ENCODE results near the gene OR52E1.

The OR52E1 gene

DNA sequence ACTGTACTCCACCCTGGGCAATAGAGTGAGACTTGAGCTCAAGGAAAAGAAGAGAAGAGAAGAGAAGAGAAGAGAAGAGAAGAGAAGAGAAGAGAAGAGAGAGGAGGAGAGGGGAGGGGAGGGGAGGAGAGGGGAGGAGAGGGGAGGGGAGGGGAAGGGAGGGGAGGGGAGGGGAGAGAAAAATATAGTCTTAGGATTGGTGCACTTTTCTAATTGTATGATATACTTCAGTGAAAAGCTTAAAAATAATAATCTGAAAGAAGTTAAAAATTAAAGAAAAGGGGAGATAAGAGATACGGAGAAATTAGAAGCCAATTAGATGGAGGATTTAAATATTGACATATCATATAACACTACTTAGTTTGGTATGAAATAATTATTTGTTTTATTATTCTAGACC is 49.5 kb downstream of the OR52E1 start:
- DNase-seq, result no peak

Data from left hindlimb (tissue), 1 donor.